Amniotic stem cell (primary cell): Measurements from ENCODE around the gene ATP5PD.
A peak's percentile ranks its signal among the peaks of the same experiment; 100 is the strongest.
"Not testable (repeated sequence)": the region's sequence is repeated elsewhere in the genome, so short reads cannot be mapped to it uniquely, and the experiment has no call there.

Experiments
- DNase-seq: peaks from one replicate; lab custom pipeline; 2025; lab: John Stamatoyannopoulos, UW

The ATP5PD gene

DNA sequence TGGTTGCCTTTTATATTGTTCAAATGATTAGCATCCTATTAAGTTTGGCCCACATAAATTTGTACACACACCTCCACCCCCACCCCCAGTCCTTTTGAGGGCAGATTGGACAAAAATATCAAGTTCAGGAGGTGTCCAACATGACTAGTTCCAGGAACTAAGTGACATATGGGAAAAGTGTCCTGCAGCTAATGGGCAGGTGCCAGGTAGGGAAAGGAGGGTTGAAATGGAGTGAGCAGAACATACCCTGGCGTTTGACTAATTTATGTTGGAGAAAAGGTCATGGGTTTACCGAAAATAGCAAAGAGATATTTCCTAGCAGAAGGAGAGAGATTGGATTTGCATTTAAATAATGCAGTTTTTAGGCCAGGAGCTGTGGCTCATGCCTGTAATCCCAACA, 5.2 kb upstream of the ATP5PD start:
- no peak for DNase-seq

GRCh38 chr17:75049706-75050105, 2.9 kb upstream of the ATP5PD start:
- no peak for DNase-seq

GRCh38 chr17:75049057-75049456, 2.3 kb upstream of the ATP5PD start:
- DNase-seq = no peak

GRCh38 chr17:75048249-75048878, 1.6 kb upstream of the ATP5PD start:
- DNase-seq = no peak

DNA sequence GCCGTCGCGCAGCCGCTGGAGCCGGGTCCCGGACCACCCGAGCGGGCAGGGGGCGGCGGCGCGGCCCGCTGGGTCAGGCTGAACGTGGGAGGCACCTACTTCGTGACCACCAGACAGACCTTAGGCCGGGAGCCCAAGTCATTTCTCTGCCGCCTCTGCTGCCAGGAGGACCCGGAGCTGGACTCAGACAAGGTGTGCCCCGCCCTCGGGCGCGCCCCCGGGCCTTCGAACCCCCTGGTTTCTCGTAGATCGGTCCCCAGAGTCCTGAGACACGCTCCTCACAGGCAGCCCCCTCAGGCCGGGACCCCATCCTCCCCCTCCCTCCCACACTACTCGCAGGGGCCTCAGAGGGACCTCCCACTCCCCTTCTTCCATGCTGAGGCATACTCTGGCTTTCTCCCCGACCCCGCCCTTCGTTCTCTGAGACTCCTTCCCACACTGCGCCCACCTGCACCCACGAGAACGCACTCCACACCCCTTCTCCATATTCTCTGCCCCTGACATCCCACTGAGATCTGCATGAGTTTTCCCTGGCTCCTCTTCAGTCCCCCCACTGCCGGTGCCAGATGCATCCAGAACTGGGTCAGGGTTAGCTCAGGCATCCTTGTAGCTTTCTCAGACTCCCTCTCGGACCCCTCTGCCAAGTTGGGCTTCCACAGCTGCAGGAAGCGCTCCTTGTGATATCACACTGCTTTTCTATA, 779 bp upstream of the ATP5PD start:
- no peak for DNase-seq

GRCh38 chr17:75045946-75046406, 793 bp downstream of the ATP5PD start:
- not testable (repeated sequence) for DNase-seq

- DNase-seq = no peak
Observed at GRCh38 chr17:75044716-75045115, 2.1 kb downstream of the ATP5PD start.

DNA sequence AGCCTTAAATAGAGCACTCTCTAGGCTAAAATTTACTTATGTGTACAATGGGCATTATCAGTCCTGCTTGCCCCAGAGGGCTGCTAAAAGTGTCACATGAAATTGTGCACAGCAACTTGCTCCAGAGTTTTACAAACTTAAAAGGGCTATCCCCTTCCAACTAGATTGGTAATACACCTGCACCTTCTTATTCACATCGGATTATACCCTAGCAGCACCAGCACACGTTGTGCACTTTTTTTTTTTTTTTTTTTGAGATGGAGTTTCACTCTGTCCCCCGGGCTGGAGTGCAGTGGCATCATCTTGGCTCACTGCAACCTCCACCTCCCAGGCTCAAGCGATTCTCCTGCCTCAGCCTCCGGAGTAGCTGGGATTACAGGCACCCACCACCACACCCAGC, 3.0 kb downstream of the ATP5PD start:
- DNase-seq = not testable (repeated sequence)

- no peak for DNase-seq
Observed at GRCh38 chr17:75041656-75042280, 5.0 kb downstream of the ATP5PD start.

GRCh38 chr17:75039238-75039637, 7.5 kb downstream of the ATP5PD start:
- no peak for DNase-seq

GRCh38 chr17:75036643-75037268, 10.0 kb downstream of the ATP5PD start:
- no peak for DNase-seq

GRCh38 chr17:75034236-75034908, 12.4 kb downstream of the ATP5PD start:
- DNase-seq = peak; percentile 49

- DNase-seq = peak; percentile 83
Observed at GRCh38 chr17:75033346-75034235, 13.2 kb downstream of the ATP5PD start.

- DNase-seq = no peak
Observed at GRCh38 chr17:75032720-75033280, 14.0 kb downstream of the ATP5PD start.

DNA sequence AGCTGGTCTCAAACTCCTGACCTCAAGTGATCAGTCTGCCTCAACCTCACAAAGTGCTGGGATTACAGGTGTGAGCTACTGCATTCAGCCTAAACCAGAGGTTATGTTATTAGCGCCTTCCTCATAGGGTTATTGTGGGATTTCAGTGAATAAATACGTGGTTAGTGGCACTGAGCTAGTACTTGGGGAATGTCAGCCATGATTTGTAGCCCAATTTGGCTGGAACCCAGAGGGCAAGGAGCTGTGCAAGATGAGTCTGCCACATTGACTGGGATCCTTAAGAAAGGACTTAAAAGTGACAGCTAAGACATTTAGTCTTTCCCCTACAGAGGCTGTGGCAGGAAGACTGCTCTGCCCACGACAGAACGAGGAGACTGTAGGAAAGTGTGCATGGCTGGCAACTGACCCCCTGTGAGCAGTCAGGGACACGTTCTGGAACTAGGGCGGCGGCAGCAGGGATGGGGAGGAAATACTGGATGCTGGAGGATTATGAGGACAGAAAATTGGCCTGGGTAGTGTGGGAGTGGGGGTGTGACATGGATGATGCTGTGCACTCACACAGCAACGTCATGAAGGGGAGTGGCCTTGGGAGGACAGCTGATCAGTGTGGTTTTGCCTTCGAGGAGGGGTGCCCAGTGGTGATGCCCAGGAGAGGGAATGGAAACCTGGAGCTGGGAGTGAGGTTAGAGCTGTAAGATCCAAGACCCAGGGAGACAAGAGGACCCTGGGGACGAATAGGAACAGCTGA, 14.6 kb downstream of the ATP5PD start:
- DNase-seq = peak; percentile 55

DNA sequence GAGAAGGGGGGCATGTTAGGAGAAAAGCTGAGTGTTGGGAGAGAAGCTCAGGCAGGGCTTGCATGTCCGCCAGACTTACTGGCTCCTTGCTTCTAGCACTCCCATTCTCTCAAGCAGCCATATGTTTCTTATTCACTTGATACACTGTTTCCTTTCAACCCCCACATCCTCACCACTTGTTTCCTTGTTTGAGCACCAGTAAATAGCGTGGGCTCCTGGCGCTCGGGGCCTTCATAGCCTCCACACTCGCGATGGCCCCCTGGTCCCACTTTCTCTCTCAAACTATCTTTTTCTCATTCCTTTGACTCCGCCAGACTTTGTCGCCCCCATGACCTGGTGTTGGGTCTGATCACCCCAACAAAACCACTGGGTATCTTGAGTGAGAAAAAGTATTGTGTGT, 16.6 kb downstream of the ATP5PD start:
- no peak for DNase-seq

DNA sequence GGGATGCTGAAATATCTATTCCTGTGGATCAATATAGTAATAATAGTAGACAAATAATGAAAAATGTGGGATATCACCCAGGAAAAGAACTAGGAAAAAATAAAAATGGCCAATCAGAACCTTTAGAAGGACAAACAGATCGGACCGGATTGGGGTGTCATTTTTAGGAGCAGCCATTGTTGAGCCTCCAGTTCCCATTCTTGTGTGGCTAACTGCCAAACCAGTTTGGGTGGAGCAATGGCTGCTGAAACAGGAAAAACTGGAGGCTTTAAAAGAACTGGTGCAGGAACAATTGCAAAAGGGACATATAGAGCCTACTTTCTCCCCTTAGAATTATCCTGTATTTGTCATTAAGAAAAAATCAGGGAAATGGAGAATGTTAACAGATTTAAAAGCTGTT, 20.1 kb downstream of the ATP5PD start:
- DNase-seq = not testable (repeated sequence)

- DNase-seq = not testable (repeated sequence)
Observed at GRCh38 chr17:75025398-75025734, 21.4 kb downstream of the ATP5PD start.

GRCh38 chr17:75024686-75025397, 21.9 kb downstream of the ATP5PD start:
- no peak for DNase-seq
